Measurements from ENCODE around the gene TEFM. TPM values are rescaled to one million over a fixed set of nuclear protein-coding genes. Genes with fewer than 3 reads are reported as not detected.
A peak's percentile ranks its signal among the peaks of the same experiment; 100 is the strongest.
"Not testable (repeated sequence)": the region's sequence is repeated elsewhere in the genome, so short reads cannot be mapped to it uniquely, and the experiment has no call there.

TEFM gene
- polyA plus RNA-seq, 6 donors from 2014 or later, result 16.0 to 33.9 (median 21.9) TPM

DNA sequence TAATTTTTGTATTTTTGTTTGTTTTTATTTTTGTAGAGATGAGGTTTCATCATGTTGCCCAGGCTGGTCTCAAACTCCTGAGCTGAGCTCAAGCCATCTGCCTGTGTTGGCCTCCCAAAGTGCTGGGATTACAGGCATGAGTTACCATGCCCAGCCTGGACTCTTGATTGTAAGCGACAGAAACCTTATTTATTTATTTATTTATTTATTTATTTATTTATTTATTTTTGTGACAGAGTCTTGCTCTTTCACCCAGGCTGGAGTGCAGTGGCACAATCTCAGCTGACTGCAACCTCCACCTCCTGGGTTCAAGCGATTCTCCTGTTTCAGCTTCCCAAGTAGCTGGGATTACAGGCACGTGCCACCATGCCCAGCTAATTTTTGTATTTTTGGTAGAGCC is 23.8 kb upstream of the TEFM start:
- not testable (repeated sequence) for DNase-seq; ATAC-seq (ENCODE audit: low read depth in 2 of 2); H3K27me3 Mint-ChIP-seq; H3K4me1 Mint-ChIP-seq; H3K4me3 Mint-ChIP-seq; H3K36me3 Mint-ChIP-seq; H3K9me3 Mint-ChIP-seq; H3K27ac Mint-ChIP-seq

DNA sequence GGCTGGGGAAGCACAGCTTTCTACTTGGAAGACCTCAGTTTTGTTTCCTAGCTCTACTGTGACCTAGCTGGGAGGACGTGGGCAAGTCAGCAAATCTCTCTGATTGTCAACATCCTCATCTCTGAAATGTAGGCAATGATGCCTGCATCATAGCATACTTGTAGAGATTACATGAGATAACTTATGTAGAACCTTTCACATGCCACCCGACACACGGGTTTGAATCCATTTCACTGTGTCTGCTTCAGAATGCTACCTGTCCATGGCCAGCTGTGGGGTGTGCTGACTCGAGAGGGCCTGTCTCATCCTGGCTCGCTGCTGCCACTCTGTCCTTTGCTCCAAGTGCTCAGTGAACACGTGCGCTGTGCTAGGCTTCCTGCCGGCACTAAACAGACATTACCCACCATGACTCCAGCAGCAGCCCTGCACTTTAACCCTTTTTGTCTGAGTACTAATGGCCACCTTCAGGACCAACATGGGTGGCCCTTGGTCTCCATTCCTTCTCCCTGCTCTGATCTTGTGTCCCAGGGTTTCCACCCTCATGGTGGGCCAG is 23.1 kb upstream of the TEFM start:
- H3K36me3 Mint-ChIP-seq, result no peaks in the 10 kb centered on the region
- ATAC-seq (ENCODE audit: low read depth in 2 of 2), result no peak
- H3K4me1 Mint-ChIP-seq, result peaks cover 0 to 4% (median 0%) of the 10 kb centered on the region in 3 donors
- no peak overlapping the region for H3K4me3 Mint-ChIP-seq
- H3K9me3 Mint-ChIP-seq, result no peaks in the 10 kb centered on the region
- DNase-seq, result no peak
- peak overlapping the region in 1 of 6 donors; percentile 22 for H3K27ac Mint-ChIP-seq
- H3K27me3 Mint-ChIP-seq, result no peaks in the 10 kb centered on the region

DNA sequence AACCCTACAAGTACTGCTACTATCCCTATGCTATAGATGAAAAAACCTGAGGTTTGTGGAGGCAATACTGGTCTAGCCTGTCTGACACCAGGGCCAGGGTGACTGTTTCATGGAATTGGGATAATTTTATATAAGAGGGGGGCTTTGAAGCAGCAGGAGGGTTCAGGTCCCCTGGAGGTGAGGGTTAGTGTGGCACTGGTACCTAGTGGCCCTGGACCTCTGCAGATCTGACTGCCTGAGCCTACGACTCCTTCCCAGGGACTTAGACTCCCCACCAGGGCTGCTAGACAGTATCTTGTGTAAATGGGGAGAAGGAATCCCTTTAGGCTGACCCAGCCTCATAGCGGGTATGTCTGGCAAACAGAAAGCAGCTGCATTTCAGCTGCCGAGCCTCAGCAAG is 22.5 kb upstream of the TEFM start:
- Mint-ChIP-seq H3K4me3 (no peak overlapping the region), H3K4me1 (peaks cover 0 to 4% (median 0%) of the 10 kb centered on the region in 3 donors), H3K36me3 (no peaks in the 10 kb centered on the region), H3K27ac (no peak overlapping the region), H3K27me3 (no peaks in the 10 kb centered on the region), H3K9me3 (no peaks in the 10 kb centered on the region)
- DNase-seq (no peak), ATAC-seq (ENCODE audit: low read depth in 2 of 2) (no peak)

DNA sequence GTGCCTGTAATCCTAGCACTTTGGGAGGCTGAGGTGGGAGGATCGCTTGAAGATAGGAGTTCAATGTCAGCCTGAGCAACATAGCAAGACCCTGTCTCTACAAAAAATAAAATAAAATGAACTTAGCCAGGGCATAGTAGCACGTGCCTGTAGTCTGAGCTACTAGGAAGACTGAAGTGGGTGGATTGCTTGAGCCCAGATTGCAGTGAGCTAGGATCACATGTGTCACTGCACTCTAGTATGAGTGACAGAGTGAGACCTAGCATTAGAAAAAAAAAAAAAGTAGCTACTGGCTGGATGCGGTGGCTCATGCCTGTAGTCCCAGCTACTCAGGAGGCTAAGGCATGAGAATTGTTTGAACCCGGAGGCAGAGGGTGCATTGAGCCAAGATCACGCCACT is 21.7 kb upstream of the TEFM start:
- Mint-ChIP-seq H3K4me3 (no peak overlapping the region), H3K9me3 (no peaks in the 10 kb centered on the region), H3K27me3 (no peaks in the 10 kb centered on the region), H3K4me1 (peaks cover 2 to 7% (median 3%) of the 10 kb centered on the region in 3 donors), H3K36me3 (no peaks in the 10 kb centered on the region), H3K27ac (peak overlapping the region in 1 of 6 donors; percentile 80)
- DNase-seq, result no peak
- no peak for ATAC-seq (ENCODE audit: low read depth in 2 of 2)

DNA sequence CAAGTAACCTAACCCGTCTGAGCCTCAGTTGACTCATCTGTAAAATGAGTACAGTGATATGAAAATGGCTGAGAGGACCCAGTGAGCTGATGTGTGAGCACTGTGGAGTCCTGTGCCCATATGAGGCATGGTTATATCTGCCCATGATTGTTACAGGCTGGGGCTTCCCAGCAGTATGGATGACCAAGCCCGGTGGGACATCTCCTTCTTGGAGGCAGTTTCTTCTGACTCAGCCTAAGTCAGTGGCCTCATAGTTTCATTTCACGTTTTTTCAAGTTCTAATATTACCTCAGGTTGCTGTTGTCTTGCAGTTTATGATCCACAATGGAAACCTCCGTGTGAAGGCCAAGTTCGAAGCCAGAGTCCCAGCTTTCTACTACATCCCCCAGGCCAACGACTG is 20.5 kb upstream of the TEFM start:
- DNase-seq (no peak), ATAC-seq (ENCODE audit: low read depth in 2 of 2) (no peak)
- Mint-ChIP-seq H3K27ac (no peak overlapping the region), H3K4me1 (peaks cover 6 to 15% (median 11%) of the 10 kb centered on the region in 3 donors), H3K9me3 (no peaks in the 10 kb centered on the region), H3K27me3 (no peaks in the 10 kb centered on the region), H3K4me3 (peak overlapping the region in 1 of 8 donors; percentile 48), H3K36me3 (no peaks in the 10 kb centered on the region)

DNA sequence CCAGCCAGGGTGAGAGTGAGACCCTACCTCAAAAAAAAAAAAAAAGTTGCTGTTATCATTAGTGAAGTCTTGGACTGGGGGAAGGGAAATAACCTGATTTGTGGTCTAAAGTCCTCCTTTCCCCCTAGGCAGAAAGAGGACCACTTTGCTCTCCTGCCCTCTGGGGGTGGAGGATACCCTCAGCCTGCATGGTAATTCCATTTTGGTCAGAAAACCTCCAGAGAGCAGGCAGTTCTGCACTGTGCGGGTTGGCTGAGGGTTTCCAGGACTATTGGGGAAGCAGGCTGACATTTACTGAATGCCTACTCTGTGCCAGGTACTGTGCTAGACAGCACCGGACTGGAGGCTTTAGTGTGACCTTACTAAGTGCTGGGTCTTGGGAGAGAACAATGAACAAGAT is 18.3 kb upstream of the TEFM start:
- ATAC-seq (ENCODE audit: low read depth in 2 of 2), result no peak
- Mint-ChIP-seq H3K4me3 (peak overlapping the region in 5 of 8 donors; percentile 32 to 90 (median 48)), H3K36me3 (no peaks in the 10 kb centered on the region), H3K4me1 (peaks cover 17 to 26% (median 24%) of the 10 kb centered on the region in 3 donors), H3K9me3 (no peaks in the 10 kb centered on the region), H3K27me3 (no peaks in the 10 kb centered on the region), H3K27ac (no peak overlapping the region)
- DNase-seq, result no peak

DNA sequence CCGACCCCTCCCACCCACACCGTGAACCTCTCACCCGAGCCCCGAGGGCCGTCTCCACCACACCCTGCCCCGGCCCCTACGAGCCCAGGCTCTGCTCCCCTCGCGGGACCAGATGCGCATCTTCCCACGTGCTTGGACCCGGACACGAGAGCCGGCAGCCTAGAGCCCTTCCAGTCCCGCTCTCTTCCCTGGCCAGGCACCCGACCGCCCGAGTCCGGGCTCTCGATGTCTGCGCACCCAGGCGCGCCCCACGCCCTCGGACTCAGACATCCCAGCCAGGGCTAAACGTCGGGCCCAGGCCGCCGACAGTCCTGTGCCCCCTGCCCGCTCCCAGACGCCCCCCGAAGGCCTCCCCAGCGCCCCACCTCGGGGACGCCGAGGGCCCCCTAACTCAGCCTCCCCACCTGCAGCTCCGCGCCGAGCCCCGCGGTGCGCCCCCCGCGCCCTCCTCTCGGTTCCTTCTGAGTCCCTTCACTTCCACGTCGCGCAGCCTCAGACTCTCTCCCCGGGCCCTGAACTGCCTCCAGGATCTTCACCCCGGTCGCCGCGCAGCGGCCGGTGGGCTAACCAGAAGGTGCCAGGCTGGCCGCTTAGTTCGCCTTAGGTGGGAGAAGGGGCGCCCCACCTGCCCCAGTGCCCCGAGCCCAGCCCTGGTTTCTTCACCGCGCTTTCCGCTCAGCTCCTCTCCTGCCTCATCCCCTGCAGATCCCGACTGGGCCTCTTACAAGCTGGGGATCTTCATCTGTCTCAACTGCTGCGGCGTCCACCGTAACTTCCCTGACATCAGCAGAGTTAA is 16.4 kb upstream of the TEFM start:
- H3K4me1 Mint-ChIP-seq, result peaks cover 17 to 26% (median 24%) of the 10 kb centered on the region in 3 donors
- DNase-seq (peak; percentile 29), ATAC-seq (ENCODE audit: low read depth in 2 of 2) (peak; percentile 57 to 60)
- peak overlapping the region; percentile 90 to 95 (median 92) for H3K4me3 Mint-ChIP-seq
- no peaks in the 10 kb centered on the region for H3K27me3 Mint-ChIP-seq
- no peaks in the 10 kb centered on the region for H3K9me3 Mint-ChIP-seq
- no peaks in the 10 kb centered on the region for H3K36me3 Mint-ChIP-seq
- peak overlapping the region in 5 of 6 donors; percentile 16 to 95 (median 55) for H3K27ac Mint-ChIP-seq

DNA sequence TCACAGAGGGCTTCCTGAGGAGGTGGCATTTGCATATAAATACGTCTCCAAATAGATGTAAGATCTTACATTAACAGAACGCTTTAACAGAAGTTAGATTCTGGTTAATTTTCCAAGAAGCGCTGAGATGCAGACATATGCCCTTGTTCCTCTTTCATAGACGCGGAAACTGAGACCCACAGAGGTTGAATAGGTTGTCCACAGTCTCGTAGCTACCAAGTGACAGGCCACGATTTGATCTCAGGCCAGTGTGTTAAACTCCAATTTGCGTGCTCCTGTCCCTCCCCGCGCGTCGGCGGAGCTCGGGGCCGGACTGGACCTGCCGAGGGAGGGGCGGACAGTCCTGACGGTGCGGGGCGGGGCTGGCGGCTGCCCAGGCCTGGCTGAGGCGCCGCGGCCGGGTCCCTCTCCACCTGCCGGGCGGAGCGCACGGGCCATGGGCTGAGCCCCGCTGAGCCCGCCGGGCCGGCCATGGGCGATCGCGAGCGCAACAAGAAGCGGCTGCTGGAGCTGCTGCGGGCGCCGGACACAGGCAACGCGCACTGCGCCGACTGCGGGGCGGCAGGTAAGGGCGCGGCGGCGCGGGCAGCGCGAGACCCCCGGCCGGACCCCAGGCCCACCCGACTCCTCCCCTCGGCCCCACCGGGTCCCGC is 15.6 kb upstream of the TEFM start, which contains the start of gene ADAP2:
Gene ADAP2 (plus strand): TSS at position 402 of the 653 bp plus-strand sequence. CDS start 70 bp downstream, at position 472.
- Mint-ChIP-seq H3K27ac (peak within 1 kb of the TSS; percentile 49 to 97 (median 64)), H3K4me1 (peaks cover 17 to 26% (median 20%) of the 10 kb centered on the region in 3 donors), H3K4me3 (peak within 1 kb of the TSS; percentile 90 to 98 (median 97)), H3K9me3 (no peaks in the 10 kb centered on the region), H3K27me3 (no peaks in the 10 kb centered on the region), H3K36me3 (no peaks in the 10 kb centered on the region)
- peak; percentile 39 for DNase-seq
- ATAC-seq (ENCODE audit: low read depth in 2 of 2), result peak; percentile 69 to 73

DNA sequence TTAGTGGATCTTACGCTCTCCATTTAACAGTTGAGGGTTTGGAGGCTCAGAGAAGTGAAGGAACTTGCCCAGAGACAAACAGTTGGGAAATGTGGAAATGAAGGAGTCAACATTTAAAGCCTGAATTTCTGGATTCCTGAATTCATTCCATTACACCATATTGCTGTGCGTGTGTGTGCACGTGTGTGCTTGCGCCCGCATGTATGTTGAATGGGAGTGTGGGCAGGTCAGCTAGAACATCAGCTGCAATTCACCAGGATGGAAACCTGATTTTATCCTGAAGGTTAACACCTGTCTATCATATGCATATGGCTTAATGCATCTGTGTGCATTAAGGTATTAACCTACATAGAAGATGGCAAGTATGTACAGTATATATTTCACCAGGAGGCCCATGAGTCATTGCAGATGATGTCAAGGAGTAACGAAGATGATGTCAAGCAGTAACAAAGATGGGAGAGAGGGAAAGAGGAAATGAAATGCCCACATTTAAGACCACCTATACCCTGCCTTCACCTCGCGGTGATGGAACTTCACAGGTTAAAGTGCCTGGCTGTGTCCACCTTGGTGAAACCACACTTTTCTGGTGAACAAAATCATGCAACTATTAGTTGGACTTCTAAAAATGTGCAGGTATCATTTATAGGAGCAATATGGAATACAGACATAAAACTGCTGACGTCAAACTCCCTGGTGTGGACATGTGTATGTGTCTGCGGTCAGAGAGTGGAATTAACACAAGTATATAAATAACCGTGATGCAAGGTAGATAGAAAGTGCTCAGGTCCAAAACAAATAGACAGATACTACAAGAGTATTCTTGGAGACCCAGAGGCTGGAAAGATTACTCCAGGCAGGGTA is 14.9 kb upstream of the TEFM start:
- Mint-ChIP-seq H3K4me1 (peaks cover 17 to 26% (median 20%) of the 10 kb centered on the region in 3 donors), H3K36me3 (no peaks in the 10 kb centered on the region), H3K27ac (peak overlapping the region in 5 of 6 donors; percentile 56 to 95 (median 63)), H3K27me3 (no peaks in the 10 kb centered on the region), H3K9me3 (no peaks in the 10 kb centered on the region), H3K4me3 (peak overlapping the region; percentile 85 to 98 (median 97))
- ATAC-seq (ENCODE audit: low read depth in 2 of 2) (peak; percentile 2 to 18), DNase-seq (no peak)

DNA sequence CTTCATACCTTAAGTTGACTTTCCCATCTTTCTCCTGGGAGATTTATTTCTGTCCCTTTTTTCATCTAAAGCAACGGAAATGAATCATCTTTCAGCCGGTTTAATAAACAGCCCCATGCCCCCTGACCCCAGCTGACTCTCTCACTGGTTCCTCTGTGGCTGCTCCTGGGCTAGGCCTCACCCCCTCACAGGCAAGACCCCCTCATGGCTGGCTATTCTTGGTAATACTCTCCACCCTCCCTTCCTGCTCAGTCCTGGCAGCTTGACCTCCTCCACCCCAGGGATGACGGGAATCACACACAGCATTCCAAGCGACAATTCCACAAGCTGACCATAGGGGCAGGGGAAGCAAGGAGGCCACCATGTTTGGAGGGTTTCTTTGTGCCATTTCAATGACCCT is 14.2 kb upstream of the TEFM start:
- Mint-ChIP-seq H3K4me3 (peak overlapping the region in 3 of 8 donors; percentile 7 to 85 (median 51)), H3K4me1 (peaks cover 17 to 26% (median 20%) of the 10 kb centered on the region in 3 donors), H3K36me3 (no peaks in the 10 kb centered on the region), H3K27ac (peak overlapping the region in 3 of 6 donors; percentile 22 to 78 (median 55)), H3K9me3 (no peaks in the 10 kb centered on the region), H3K27me3 (no peaks in the 10 kb centered on the region)
- no peak for DNase-seq
- no peak for ATAC-seq (ENCODE audit: low read depth in 2 of 2)

DNA sequence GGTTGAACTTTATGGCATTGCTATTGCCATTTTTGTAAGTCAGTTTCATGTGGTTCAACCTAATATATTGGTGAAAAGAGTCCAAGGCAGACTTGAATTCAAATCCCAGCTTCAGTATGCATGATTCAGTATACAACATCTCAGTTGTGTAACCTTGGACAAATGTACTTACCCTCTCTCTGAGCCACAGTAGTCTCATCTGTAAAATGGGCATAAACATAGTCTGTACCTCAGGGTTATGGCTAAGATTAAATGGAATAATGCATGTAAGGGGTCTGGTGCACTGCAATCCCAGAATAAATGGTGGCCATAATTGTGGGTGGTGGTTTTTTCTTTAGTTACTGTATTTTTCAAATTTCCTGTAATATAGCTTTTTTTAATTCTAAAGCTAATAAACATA is 11.0 kb upstream of the TEFM start:
- peaks cover 10 to 16% (median 12%) of the 10 kb centered on the region in 3 donors for H3K4me1 Mint-ChIP-seq
- ATAC-seq (ENCODE audit: low read depth in 2 of 2) (no peak), DNase-seq (no peak)
- H3K9me3 Mint-ChIP-seq, result no peaks in the 10 kb centered on the region
- no peak overlapping the region for H3K27ac Mint-ChIP-seq
- H3K36me3 Mint-ChIP-seq, result no peaks in the 10 kb centered on the region
- no peaks in the 10 kb centered on the region for H3K27me3 Mint-ChIP-seq
- no peak overlapping the region for H3K4me3 Mint-ChIP-seq

DNA sequence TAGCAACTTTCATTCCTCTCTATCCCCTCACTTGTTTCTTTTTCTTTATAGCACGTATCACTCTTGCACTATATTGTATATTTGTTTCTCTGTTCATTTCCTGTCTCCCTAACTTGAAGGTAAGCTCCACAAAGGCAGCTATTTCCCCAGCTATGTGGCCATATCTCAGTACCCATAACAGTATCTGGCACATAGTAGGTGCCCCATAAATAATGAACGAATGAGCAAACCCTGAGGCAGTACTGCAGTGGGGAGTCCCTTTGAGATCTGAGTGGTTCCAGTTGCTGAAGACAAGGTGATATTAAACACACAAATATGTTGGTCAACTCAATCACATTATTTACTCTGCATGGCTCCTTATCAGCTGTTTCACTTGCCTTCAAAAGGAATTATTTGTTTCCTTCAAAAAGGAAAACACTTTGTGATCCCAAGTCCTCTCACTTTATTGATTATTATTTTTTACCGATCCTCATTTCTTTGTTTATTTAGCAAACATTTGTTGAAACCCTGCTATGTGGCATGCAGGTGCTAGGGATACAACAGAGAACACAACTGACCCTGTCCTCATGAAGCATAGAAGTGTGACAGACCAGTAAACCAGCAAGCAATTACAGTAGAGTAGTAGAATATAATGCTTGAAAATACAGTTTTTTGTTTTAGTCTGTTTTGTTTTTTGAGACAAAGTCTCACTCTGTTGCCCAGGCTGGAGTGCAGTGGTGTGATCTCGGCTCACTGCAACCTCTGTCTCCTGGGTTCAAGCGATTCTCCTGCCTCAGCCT is 10.0 kb upstream of the TEFM start:
- ATAC-seq (ENCODE audit: low read depth in 2 of 2) (no peak), DNase-seq (no peak)
- Mint-ChIP-seq H3K9me3 (no peaks in the 10 kb centered on the region), H3K4me1 (peaks cover 4 to 10% (median 7%) of the 10 kb centered on the region in 3 donors), H3K27me3 (no peaks in the 10 kb centered on the region), H3K27ac (peak overlapping the region in 1 of 6 donors; percentile 36), H3K36me3 (no peaks in the 10 kb centered on the region), H3K4me3 (peak overlapping the region in 1 of 8 donors; percentile 2)

Measured in naive B cell (primary cell).